SK-N-SH (cell line): ENCODE data around the gene RAB40C.

Source experiments
- CTCF ChIP-seq: fragments of 200-600 bp; sonication (generic); IDR thresholded peaks from 2 replicates; pipeline ENCODE4 v1.6.1; 2017; ENCODE audit warnings: antibody characterized with exemption, mild to moderate bottlenecking, moderate library complexity
- EP300 ChIP-seq, 2 experiments: IDR thresholded peaks; 2 replicates each; pipeline versions ENCODE4 v1.4.0 to v1.6.1; 2012; ENCODE audit warnings: borderline replicate concordance in 1 of 2, low read depth in 1 of 2, low read length in 1 of 2
- FOXJ3 ChIP-seq: sonication (generic); formaldehyde crosslinking; IDR thresholded peaks from 2 replicates; pipeline ENCODE4 v1.5.1; 2020; ENCODE audit warnings: mild to moderate bottlenecking, missing genetic modification reagents
- FOXM1 ChIP-seq: IDR thresholded peaks from 2 replicates; pipeline ENCODE4 v1.4.0; 2012; ENCODE audit warnings: low read depth, mild to moderate bottlenecking
- GABPA ChIP-seq: IDR thresholded peaks from 2 replicates; pipeline ENCODE4 v1.4.0; 2012; ENCODE audit warnings: low read depth, mild to moderate bottlenecking
- MAX ChIP-seq: IDR thresholded peaks from 2 replicates; pipeline ENCODE4 v1.4.0; 2012; ENCODE audit warnings: low read depth
- MEF2A ChIP-seq: IDR thresholded peaks from 2 replicates; pipeline ENCODE4 v1.4.0; 2012; ENCODE audit warnings: low read depth, borderline replicate concordance
- MXI1 ChIP-seq: IDR thresholded peaks from 2 replicates; pipeline ENCODE4 v1.6.1; 2012; ENCODE audit warnings: mild to moderate bottlenecking, low read depth, low read length, improper control_type of control experiment
- PBX3 ChIP-seq: IDR thresholded peaks from 2 replicates; pipeline ENCODE4; 2012
- REST ChIP-seq: IDR thresholded peaks from 2 replicates; pipeline ENCODE4 v1.6.1; 2012; ENCODE audit warnings: mild to moderate bottlenecking, low read depth, low read length, moderate library complexity
- TCF12 ChIP-seq: IDR thresholded peaks from 2 replicates; pipeline ENCODE4 v1.4.0; 2012
- YY1 ChIP-seq: IDR thresholded peaks from 2 replicates; pipeline ENCODE4 v1.4.0; 2012; ENCODE audit warnings: low read depth, mild to moderate bottlenecking
- ZBTB33 ChIP-seq: IDR thresholded peaks from 2 replicates; pipeline ENCODE4 v1.4.0; 2012; ENCODE audit warnings: low read depth, borderline replicate concordance

GRCh38 chr16:634996-635395 lies 45.1 kb downstream of the RAB40C start:
- TF ChIP-seq CTCF (no peak), YY1 (no peak), ZBTB33 (no peak), EP300 (IDR thresholded peaks at IDR 0.05; ENCODE audit: borderline replicate concordance in 1 of 2, low read depth in 1 of 2, low read length in 1 of 2) (no peak), FOXM1 (no peak), GABPA (no peak), MAX (no peak), PBX3 (no peak), MEF2A (no peak), MXI1 (no peak), TCF12 (no peak), REST (no peak), FOXJ3 (no peak)
